Measurements from ENCODE around the gene ESYT2. TPM values are rescaled to one million over a fixed set of nuclear protein-coding genes. Genes with fewer than 3 reads are reported as not detected.
A peak's percentile ranks its signal among the peaks of the same experiment; 100 is the strongest.

The ESYT2 gene
- total and polyA plus RNA-seq, 9 of the 15 experiments (the other 6 are each of a cell fraction or from before 2014, with no cell fraction given) = 5.8 to 86.9 (median 64.7) TPM

DNA sequence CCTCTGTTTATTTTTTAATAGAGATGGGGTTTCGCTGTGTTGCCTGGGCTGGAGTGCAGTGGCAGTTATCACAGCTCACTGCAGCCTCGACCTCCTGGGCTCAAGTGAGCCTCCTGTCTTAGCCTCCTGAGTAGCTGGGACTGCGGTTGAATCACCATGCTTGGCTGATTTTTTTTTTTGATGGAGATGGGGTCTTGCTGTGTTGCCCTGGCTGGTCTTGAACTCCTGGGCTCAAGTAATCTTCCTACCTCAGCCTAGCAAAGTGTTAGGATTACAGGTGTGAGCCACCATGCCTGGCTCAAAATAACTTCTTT lies 35.2 kb upstream of the ESYT2 start (continued):
- TF ChIP-seq, protein P1, sequence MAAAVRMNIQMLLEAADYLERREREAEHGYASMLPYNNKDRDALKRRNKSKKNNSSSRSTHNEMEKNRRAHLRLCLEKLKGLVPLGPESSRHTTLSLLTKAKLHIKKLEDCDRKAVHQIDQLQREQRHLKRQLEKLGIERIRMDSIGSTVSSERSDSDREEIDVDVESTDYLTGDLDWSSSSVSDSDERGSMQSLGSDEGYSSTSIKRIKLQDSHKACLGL (CRISPR knock-in tag; IDR thresholded peaks at IDR 0.05; ENCODE audit: borderline replicate concordance, poor library complexity, severe bottlenecking) = no peak
- TF ChIP-seq, protein P2, sequence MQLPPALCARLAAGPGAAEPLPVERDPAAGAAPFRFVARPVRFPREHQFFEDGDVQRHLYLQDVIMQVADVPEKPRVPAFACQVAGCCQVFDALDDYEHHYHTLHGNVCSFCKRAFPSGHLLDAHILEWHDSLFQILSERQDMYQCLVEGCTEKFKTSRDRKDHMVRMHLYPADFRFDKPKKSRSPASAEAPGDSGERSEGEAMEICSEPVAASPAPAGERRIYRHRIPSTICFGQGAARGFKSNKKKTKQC (CRISPR knock-in tag; IDR thresholded peaks at IDR 0.05) = 0 out of 2 replicates have a peak, but pooled peaks have one; percentile 9
- TF ChIP-seq PYGO2 (tag; IDR thresholded peaks at IDR 0.05) = no peak
- no peak for TF ChIP-seq NCOA4 (IDR thresholded peaks at IDR 0.05; ENCODE audit: partially characterized antibody)
- no peak for TF ChIP-seq FOXA1 (IDR thresholded peaks at IDR 0.05; ENCODE audit: borderline replicate concordance)
- no peak for TF ChIP-seq ZNF696 (CRISPR knock-in tag; conservative IDR thresholded peaks at IDR 0.05)
- peak; percentile 79; the same call in 1 of the 2 replicates for TF ChIP-seq PTBP1 (IDR thresholded peaks at IDR 0.05; ENCODE audit: low read depth, low read length)
- no peak for TF ChIP-seq HMG20A (CRISPR knock-in tag; conservative IDR thresholded peaks at IDR 0.05)
- no peak for TF ChIP-seq MCM5 (IDR thresholded peaks at IDR 0.05; ENCODE audit: low read depth)
- TF ChIP-seq ZBED1 (IDR thresholded peaks at IDR 0.05) = no peak
- TF ChIP-seq DMBX1 (CRISPR knock-in tag; IDR thresholded peaks at IDR 0.05; ENCODE audit: borderline replicate concordance) = no peak
- TF ChIP-seq, protein P3, sequence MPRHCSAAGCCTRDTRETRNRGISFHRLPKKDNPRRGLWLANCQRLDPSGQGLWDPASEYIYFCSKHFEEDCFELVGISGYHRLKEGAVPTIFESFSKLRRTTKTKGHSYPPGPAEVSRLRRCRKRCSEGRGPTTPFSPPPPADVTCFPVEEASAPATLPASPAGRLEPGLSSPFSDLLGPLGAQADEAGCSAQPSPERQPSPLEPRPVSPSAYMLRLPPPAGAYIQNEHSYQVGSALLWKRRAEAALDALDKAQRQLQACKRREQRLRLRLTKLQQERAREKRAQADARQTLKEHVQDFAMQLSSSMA (CRISPR knock-in tag; IDR thresholded peaks at IDR 0.05) = no peak
- TF ChIP-seq NR4A1 (CRISPR knock-in tag; IDR thresholded peaks at IDR 0.05) = no peak
- no peak for TF ChIP-seq NR4A1 (tag; IDR thresholded peaks at IDR 0.05)
- no peak for TF ChIP-seq RCOR1 (IDR thresholded peaks at IDR 0.05; ENCODE audit: borderline replicate concordance in 1 of 2, low read depth in 2 of 2, low read length in 2 of 2)
- TF ChIP-seq, protein P4, sequence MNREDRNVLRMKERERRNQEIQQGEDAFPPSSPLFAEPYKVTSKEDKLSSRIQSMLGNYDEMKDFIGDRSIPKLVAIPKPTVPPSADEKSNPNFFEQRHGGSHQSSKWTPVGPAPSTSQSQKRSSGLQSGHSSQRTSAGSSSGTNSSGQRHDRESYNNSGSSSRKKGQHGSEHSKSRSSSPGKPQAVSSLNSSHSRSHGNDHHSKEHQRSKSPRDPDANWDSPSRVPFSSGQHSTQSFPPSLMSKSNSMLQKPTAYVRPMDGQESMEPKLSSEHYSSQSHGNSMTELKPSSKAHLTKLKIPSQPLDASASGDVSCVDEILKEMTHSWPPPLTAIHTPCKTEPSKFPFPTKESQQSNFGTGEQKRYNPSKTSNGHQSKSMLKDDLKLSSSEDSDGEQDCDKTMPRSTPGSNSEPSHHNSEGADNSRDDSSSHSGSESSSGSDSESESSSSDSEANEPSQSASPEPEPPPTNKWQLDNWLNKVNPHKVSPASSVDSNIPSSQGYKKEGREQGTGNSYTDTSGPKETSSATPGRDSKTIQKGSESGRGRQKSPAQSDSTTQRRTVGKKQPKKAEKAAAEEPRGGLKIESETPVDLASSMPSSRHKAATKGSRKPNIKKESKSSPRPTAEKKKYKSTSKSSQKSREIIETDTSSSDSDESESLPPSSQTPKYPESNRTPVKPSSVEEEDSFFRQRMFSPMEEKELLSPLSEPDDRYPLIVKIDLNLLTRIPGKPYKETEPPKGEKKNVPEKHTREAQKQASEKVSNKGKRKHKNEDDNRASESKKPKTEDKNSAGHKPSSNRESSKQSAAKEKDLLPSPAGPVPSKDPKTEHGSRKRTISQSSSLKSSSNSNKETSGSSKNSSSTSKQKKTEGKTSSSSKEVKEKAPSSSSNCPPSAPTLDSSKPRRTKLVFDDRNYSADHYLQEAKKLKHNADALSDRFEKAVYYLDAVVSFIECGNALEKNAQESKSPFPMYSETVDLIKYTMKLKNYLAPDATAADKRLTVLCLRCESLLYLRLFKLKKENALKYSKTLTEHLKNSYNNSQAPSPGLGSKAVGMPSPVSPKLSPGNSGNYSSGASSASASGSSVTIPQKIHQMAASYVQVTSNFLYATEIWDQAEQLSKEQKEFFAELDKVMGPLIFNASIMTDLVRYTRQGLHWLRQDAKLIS (CRISPR knock-in tag; IDR thresholded peaks at IDR 0.05) = no peak
- peak; percentile 44; the same call in 1 of the 2 replicates for TF ChIP-seq HDAC2 (IDR thresholded peaks at IDR 0.05)

All from K562 (cell line).